IgD-negative memory B cell (primary cell): ENCODE data around the gene GLIS1. TPM values are rescaled to one million over a fixed set of nuclear protein-coding genes. Genes with fewer than 3 reads are reported as not detected.
"Not testable (repeated sequence)": the region's sequence is repeated elsewhere in the genome, so short reads cannot be mapped to it uniquely, and the experiment has no call there.

ENCODE experiments used
- H3K27ac Mint-ChIP-seq, 3 donors: one replicate each; pipeline ENCODE4 v1.8.0; 2020 to 2022; ENCODE audit warnings: mild to moderate bottlenecking in 3 of 3, mixed read lengths in 3 of 3, moderate library complexity in 1 of 3
- H3K27me3 Mint-ChIP-seq: one replicate; pipeline ENCODE4 v1.8.0; 2021; ENCODE audit warnings: mixed read lengths
- H3K36me3 Mint-ChIP-seq: one replicate; pipeline ENCODE4 v1.8.0; 2020; ENCODE audit warnings: mild to moderate bottlenecking, mixed read lengths
- H3K4me1 Mint-ChIP-seq, 3 donors: one replicate each; pipeline ENCODE4 v1.8.0; 2020 to 2022; ENCODE audit warnings: mixed read lengths in 3 of 3, mild to moderate bottlenecking in 1 of 3
- H3K4me3 Mint-ChIP-seq, 4 donors: one replicate each; pipeline ENCODE4 v1.8.0; 2020 to 2022; ENCODE audit warnings: mild to moderate bottlenecking in 4 of 4, mixed read lengths in 4 of 4, moderate library complexity in 3 of 4
- H3K9me3 Mint-ChIP-seq, 3 donors: one replicate each; pipeline ENCODE4 v1.8.0; 2020 to 2021; ENCODE audit warnings: mixed read lengths in 3 of 3, mild to moderate bottlenecking in 1 of 3
- polyA plus RNA-seq: library from polyadenylated mRNA; unstranded; fragments of 300-500 nt; fragmentation: Illumina TruSeq; gene quantifications from one replicate; pipeline ENCODE4 v1.2.3, GENCODE V29; 2021

GLIS1 gene
- polyA plus RNA-seq, 1 donor from 2014 or later = not detected

DNA sequence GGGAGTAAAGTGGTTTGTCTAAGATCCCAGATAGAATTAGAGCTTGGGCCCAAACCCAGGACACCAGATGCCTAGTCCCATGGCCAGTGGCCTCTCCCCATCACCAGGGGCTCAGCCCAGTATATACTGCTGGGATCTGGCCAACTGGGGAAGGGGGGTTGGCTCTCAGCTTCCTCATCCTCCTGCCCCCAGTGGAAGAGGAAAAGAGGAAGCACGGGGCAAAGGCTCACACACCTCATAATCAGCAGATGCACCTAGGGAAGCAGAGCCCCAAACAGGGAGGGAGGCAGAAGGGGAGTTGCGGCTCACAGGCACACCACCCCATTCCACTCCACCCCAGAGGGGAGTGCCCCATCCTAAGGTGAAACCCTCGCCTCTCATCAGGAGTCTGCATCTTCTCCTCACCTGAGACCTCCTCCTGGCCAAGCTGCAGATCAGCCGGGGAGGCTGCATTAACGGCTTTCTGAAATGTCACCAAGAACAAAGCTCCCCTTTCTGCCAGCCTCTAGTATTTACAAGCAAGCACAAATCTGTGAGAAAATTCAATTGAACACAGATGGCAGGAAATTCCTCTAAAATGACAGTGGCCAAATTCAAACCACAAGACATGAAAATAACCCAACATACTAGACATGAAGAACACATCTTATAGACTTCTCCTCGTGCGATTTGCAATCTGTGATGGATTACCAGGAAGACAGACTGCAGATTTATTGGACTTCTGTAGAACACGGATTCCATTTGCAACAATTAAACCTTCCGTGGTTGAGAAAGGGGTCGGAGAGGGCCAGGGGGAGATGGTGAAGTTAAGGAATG, 82.8 kb downstream of the GLIS1 start:
- no peak overlapping the region for H3K27ac Mint-ChIP-seq
- H3K4me1 Mint-ChIP-seq = no peaks in the 10 kb centered on the region
- H3K9me3 Mint-ChIP-seq = no peaks in the 10 kb centered on the region
- H3K4me3 Mint-ChIP-seq = no peak overlapping the region
- H3K36me3 Mint-ChIP-seq = no peaks in the 10 kb centered on the region
- H3K27me3 Mint-ChIP-seq = peaks cover 23% of the 10 kb centered on the region

DNA sequence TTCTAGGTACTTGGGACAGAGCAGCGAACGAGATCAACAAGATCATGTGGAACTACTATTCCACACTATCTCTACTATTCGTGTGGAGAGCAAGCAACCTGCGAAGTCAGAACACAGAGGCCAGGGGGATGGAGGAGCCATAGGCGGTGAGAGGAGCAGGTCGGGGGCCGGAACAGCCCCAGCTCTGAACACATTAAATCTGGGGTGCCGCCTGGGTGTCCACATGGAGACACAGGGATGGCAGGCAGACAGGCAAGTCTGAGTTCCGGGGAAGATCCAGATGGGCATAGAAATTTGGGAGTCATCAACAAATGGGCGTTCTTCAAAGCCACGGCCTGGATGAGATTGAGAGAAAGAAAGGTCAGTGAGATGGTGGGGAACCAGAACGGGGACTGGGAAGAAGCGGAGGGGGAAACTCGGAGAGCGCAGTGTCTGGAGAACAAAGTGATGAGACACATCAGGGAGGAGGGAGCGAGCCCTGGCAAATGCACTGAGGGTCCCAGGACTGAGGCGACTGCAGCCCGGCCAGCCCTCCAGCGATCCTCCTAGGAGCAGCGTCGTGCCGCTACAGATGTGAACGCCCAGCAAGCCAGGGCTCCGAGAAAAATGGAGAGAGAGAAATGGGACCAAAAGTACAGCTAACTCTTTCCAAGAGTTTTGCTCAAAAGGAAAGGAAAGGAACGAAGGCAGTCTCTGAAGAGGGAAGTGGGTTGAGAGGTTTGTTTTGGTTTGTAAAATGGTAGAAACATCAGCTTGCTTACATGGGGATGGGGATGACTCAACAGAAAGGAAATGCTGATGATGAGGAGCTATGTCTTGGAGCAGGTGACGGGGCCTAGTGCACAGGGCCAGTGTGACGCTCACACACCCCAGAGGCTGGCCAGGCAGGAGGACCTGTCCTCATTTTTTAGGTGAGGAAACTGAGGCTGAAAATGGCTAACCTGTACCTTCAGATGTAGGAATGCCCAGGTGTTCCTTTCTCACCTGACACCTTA, 84.5 kb downstream of the GLIS1 start:
- no peaks in the 10 kb centered on the region for H3K4me1 Mint-ChIP-seq
- H3K9me3 Mint-ChIP-seq = no peaks in the 10 kb centered on the region
- peaks cover 23% of the 10 kb centered on the region for H3K27me3 Mint-ChIP-seq
- H3K27ac Mint-ChIP-seq = no peak overlapping the region
- no peaks in the 10 kb centered on the region for H3K36me3 Mint-ChIP-seq
- no peak overlapping the region for H3K4me3 Mint-ChIP-seq

GRCh38 chr1:53653631-53654030, 85.3 kb downstream of the GLIS1 start:
- Mint-ChIP-seq H3K4me1 (no peaks in the 10 kb centered on the region), H3K36me3 (no peaks in the 10 kb centered on the region), H3K4me3 (no peak overlapping the region), H3K9me3 (no peaks in the 10 kb centered on the region), H3K27ac (no peak overlapping the region), H3K27me3 (peaks cover 21% of the 10 kb centered on the region)

DNA sequence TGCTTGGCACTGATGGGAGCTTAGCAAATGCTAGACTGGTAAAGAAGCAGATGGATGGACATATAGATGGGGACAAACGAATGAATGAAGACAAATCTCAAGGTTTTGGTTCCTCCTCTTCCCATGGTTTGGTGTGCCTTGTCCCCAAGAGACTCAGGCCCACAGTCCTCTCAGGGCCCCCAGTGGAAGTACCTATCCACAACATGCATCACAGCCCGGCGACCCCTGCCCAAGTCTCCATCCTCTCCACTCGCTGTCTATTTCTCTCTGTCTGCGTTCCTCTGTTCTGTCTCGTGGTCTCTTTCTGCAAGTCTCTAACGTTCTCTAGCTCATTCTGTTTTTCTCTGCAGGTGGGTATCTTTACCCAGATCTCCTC, 85.8 kb downstream of the GLIS1 start:
- H3K36me3 Mint-ChIP-seq = no peaks in the 10 kb centered on the region
- no peaks in the 10 kb centered on the region for H3K9me3 Mint-ChIP-seq
- no peak overlapping the region for H3K4me3 Mint-ChIP-seq
- H3K27me3 Mint-ChIP-seq = peaks cover 18% of the 10 kb centered on the region
- no peaks in the 10 kb centered on the region for H3K4me1 Mint-ChIP-seq
- H3K27ac Mint-ChIP-seq = no peak overlapping the region

DNA sequence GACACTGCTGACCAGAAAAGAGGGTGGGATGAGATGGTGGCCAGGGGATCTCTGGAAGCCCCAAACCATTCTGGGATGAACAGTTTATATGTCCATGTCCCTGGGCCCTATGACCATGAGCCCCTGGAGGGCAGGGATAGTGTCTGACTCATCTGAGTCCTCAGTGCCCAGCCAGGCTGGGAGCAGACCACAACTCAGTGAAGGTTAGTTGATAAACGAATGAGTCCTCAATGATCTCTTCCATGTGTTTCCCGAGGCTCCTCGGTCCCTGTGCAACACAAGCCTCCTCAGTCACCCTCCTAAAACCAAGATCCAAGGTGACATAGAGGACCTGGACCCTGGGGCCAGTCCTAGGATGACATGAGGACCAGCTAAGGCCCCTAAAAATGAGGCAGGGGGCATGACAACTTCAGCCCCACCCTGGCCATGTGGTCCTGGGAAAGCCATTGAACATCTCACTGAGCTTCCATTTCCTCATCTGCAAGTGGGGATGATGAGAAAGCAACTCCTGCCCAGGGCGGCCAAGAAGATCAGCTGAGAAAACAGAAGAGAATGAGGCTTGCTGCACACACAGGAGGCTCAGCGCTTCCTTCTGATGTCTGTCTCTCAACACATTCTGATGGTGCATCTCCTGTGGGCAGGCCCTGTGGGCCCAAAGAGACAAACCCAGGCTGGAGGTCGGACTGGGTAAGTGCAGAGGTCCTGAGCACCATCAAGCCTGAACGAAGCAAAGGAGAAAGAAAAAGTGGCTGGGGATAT, 86.3 kb downstream of the GLIS1 start:
- H3K36me3 Mint-ChIP-seq = no peaks in the 10 kb centered on the region
- H3K9me3 Mint-ChIP-seq = no peaks in the 10 kb centered on the region
- no peaks in the 10 kb centered on the region for H3K4me1 Mint-ChIP-seq
- no peak overlapping the region for H3K4me3 Mint-ChIP-seq
- H3K27ac Mint-ChIP-seq = no peak overlapping the region
- H3K27me3 Mint-ChIP-seq = peaks cover 17% of the 10 kb centered on the region

- Mint-ChIP-seq H3K36me3 (no peaks in the 10 kb centered on the region), H3K27me3 (peaks cover 14% of the 10 kb centered on the region), H3K4me1 (no peaks in the 10 kb centered on the region), H3K4me3 (no peak overlapping the region), H3K9me3 (no peaks in the 10 kb centered on the region), H3K27ac (no peak overlapping the region)
Observed at GRCh38 chr1:53651356-53651755, 87.6 kb downstream of the GLIS1 start.

DNA sequence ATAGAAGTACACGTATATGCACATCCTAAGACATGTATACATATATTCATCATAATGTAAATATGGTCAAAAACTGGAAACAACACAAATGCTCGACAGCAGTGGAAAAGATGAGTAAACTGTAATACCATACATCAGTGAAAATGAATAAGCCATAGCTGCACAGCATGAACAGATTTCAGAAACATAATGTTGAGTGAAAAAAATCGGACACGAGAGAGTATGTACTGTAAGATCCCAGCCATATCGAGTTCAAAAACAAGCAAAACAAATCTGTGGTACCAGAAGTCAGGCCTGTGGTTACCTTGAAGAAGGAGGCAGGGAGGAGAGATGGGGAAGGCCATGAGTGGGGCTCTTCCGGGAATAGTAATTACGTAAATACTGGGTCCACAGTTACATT, 90.4 kb downstream of the GLIS1 start:
- H3K4me3 Mint-ChIP-seq = no peak overlapping the region
- H3K27me3 Mint-ChIP-seq = peaks cover 1% of the 10 kb centered on the region
- no peaks in the 10 kb centered on the region for H3K4me1 Mint-ChIP-seq
- H3K36me3 Mint-ChIP-seq = no peaks in the 10 kb centered on the region
- no peaks in the 10 kb centered on the region for H3K9me3 Mint-ChIP-seq
- no peak overlapping the region for H3K27ac Mint-ChIP-seq

GRCh38 chr1:53647915-53648314, 91.0 kb downstream of the GLIS1 start:
- H3K9me3 Mint-ChIP-seq, H3K4me3 Mint-ChIP-seq, H3K27me3 Mint-ChIP-seq, H3K36me3 Mint-ChIP-seq, H3K4me1 Mint-ChIP-seq, H3K27ac Mint-ChIP-seq: not testable (repeated sequence)

GRCh38 chr1:53646732-53647131, 92.2 kb downstream of the GLIS1 start:
- Mint-ChIP-seq H3K4me3 (no peak overlapping the region), H3K9me3 (no peaks in the 10 kb centered on the region), H3K27me3 (peaks cover 1% of the 10 kb centered on the region), H3K27ac (no peak overlapping the region), H3K36me3 (no peaks in the 10 kb centered on the region), H3K4me1 (no peaks in the 10 kb centered on the region)

GRCh38 chr1:53645690-53646078, 93.3 kb downstream of the GLIS1 start:
- Mint-ChIP-seq H3K4me1 (no peaks in the 10 kb centered on the region), H3K9me3 (no peaks in the 10 kb centered on the region), H3K27ac (no peak overlapping the region), H3K27me3 (peaks cover 1% of the 10 kb centered on the region), H3K4me3 (no peak overlapping the region), H3K36me3 (no peaks in the 10 kb centered on the region)

DNA sequence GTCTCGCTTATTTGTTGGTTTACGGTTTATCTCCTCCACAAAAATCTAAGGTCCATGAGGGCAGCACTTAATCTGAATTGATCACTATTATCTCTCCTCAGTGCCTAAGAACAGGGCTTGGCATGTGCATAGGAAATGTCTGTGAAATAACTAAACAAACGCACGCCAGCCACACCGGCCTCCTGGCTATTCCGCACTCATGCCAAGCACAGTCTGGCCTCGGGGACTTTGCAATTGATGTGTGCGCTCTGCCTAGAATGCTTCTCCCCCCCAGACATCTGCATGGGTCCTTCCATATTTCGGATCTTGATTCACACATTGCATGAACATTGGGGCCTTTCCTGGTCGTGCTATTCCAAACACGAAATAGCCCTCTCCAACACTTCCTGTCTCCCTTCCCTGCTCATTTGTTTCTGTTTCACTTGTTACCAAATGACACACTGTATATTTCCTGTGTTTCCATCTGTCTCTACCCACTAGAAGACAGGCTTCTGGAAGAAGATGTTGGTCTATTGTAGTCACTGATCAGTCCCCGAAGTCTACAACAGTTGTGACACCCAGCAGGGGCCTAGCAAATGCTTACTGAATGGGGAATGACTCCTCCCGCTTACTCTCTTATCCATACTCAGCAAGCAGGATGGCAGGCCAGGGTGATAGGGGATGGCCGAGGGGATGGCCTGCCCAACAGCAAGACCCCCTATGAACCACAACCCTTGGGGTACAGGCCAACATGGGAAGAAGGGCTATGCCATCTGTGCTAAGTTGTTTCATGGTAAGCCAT, 93.9 kb downstream of the GLIS1 start:
- Mint-ChIP-seq H3K36me3 (no peaks in the 10 kb centered on the region), H3K27me3 (peaks cover 1% of the 10 kb centered on the region), H3K27ac (no peak overlapping the region), H3K4me1 (no peaks in the 10 kb centered on the region), H3K4me3 (no peak overlapping the region), H3K9me3 (no peaks in the 10 kb centered on the region)

DNA sequence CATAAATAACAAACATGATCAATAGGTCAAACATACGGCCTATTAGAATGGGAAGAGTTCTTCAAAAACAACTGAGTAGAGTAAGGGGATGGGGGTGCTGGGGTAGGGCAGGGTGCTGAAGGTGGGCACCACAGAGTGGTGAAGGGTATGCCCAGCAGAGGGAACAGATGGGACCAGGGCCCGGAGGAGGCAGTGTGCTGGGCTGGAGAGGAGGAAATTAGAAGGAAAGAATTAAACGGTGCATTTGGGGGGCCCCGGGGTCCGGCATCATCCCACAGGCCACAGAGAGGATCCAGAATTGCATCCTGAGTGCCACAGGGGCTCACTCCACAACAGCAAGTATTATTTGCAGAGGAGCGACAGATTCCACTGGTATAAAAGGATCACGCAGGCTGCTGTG, 94.5 kb downstream of the GLIS1 start:
- peak overlapping the region in 1 of 3 donors; percentile 24 for H3K27ac Mint-ChIP-seq
- H3K4me3 Mint-ChIP-seq = no peak overlapping the region
- no peaks in the 10 kb centered on the region for H3K4me1 Mint-ChIP-seq
- peaks cover 1% of the 10 kb centered on the region for H3K27me3 Mint-ChIP-seq
- H3K9me3 Mint-ChIP-seq = no peaks in the 10 kb centered on the region
- no peaks in the 10 kb centered on the region for H3K36me3 Mint-ChIP-seq

- Mint-ChIP-seq H3K36me3 (no peaks in the 10 kb centered on the region), H3K27ac (peak overlapping the region in 1 of 3 donors; percentile 24)
Observed at GRCh38 chr1:53643881-53644390, 95.0 kb downstream of the GLIS1 start.

More at GRCh38 chr1:53643881-53644390, 95.0 kb downstream of the GLIS1 start:
- Mint-ChIP-seq H3K9me3 (no peaks in the 10 kb centered on the region), H3K4me3 (no peak overlapping the region), H3K27me3 (peaks cover 1% of the 10 kb centered on the region), H3K4me1 (no peaks in the 10 kb centered on the region)
